HUES6 (cell line): ENCODE results near the gene TEPSIN.

Experiments used
- H3K27ac ChIP-seq: 2 replicates; pipeline ENCODE4 v1.7.0; 2013; ENCODE audit warnings: low read depth, mild to moderate bottlenecking, low read length, inconsistent platforms
- H3K27me3 ChIP-seq: 2 replicates; pipeline ENCODE4 v1.6.1; 2013; ENCODE audit warnings: low read length; ENCODE audit not compliant: control insufficient read depth, insufficient read depth
- H3K36me3 ChIP-seq: 2 replicates; pipeline ENCODE4 v1.6.1; 2013; ENCODE audit warnings: low read length; ENCODE audit not compliant: control insufficient read depth, insufficient read depth
- H3K4me1 ChIP-seq: 2 replicates; pipeline ENCODE4 v1.6.1; 2013; ENCODE audit warnings: low read length; ENCODE audit not compliant: control insufficient read depth, insufficient read depth
- H3K4me3 ChIP-seq: 2 replicates; pipeline ENCODE4 v1.5.1; 2013; ENCODE audit warnings: low read depth, low read length
- H3K9ac ChIP-seq: one replicate; pipeline ENCODE4 v1.6.1; 2013; ENCODE audit warnings: mild to moderate bottlenecking, low read length
- H3K9me3 ChIP-seq: 2 replicates; pipeline ENCODE4 v1.6.1; 2013; ENCODE audit warnings: low read depth, low read length; ENCODE audit not compliant: control insufficient read depth, insufficient read depth

The TEPSIN gene

GRCh38 chr17:81279278-81280275, 40.7 kb upstream of the TEPSIN start:
- H3K9me3 ChIP-seq = no peaks in the 10 kb centered on the region
- H3K27ac ChIP-seq = no peak overlapping the region
- H3K36me3 ChIP-seq = peaks cover 53% of the 10 kb centered on the region
- H3K27me3 ChIP-seq = no peaks in the 10 kb centered on the region
- H3K4me3 ChIP-seq = no peak overlapping the region
- no peaks in the 10 kb centered on the region for H3K4me1 ChIP-seq
- H3K9ac ChIP-seq = no peak overlapping the region

GRCh38 chr17:81278831-81279230, 40.0 kb upstream of the TEPSIN start:
- Histone ChIP-seq H3K9me3 (no peaks in the 10 kb centered on the region), H3K4me3 (no peak overlapping the region), H3K9ac (no peak overlapping the region), H3K4me1 (no peaks in the 10 kb centered on the region), H3K27ac (no peak overlapping the region), H3K27me3 (no peaks in the 10 kb centered on the region), H3K36me3 (peaks cover 59% of the 10 kb centered on the region)

- Histone ChIP-seq H3K27me3 (no peaks in the 10 kb centered on the region), H3K9ac (no peak overlapping the region), H3K27ac (no peak overlapping the region), H3K4me1 (no peaks in the 10 kb centered on the region), H3K9me3 (no peaks in the 10 kb centered on the region), H3K36me3 (peaks cover 66% of the 10 kb centered on the region), H3K4me3 (no peak overlapping the region)
These were observed 39.3 kb upstream of the TEPSIN start for GRCh38 chr17:81277946-81278693.

GRCh38 chr17:81277421-81277820, 38.6 kb upstream of the TEPSIN start:
- H3K9me3 ChIP-seq = no peaks in the 10 kb centered on the region
- H3K27me3 ChIP-seq = no peaks in the 10 kb centered on the region
- no peak overlapping the region for H3K4me3 ChIP-seq
- H3K9ac ChIP-seq = no peak overlapping the region
- no peaks in the 10 kb centered on the region for H3K4me1 ChIP-seq
- peaks cover 73% of the 10 kb centered on the region for H3K36me3 ChIP-seq
- H3K27ac ChIP-seq = no peak overlapping the region

- no peaks in the 10 kb centered on the region for H3K27me3 ChIP-seq
- H3K4me3 ChIP-seq = no peak overlapping the region
- H3K27ac ChIP-seq = no peak overlapping the region
- no peaks in the 10 kb centered on the region for H3K9me3 ChIP-seq
- no peaks in the 10 kb centered on the region for H3K4me1 ChIP-seq
- peaks cover 71% of the 10 kb centered on the region for H3K36me3 ChIP-seq
- no peak overlapping the region for H3K9ac ChIP-seq
These were observed 37.9 kb upstream of the TEPSIN start for GRCh38 chr17:81276781-81277180.

- Histone ChIP-seq H3K4me1 (no peaks in the 10 kb centered on the region), H3K27ac (no peak overlapping the region), H3K9me3 (no peaks in the 10 kb centered on the region), H3K4me3 (no peak overlapping the region), H3K36me3 (peaks cover 74% of the 10 kb centered on the region), H3K27me3 (no peaks in the 10 kb centered on the region), H3K9ac (no peak overlapping the region)
These were observed 35.6 kb upstream of the TEPSIN start for GRCh38 chr17:81274471-81274855.

- Histone ChIP-seq H3K27me3 (no peaks in the 10 kb centered on the region), H3K4me1 (no peaks in the 10 kb centered on the region), H3K36me3 (peaks cover 73% of the 10 kb centered on the region), H3K27ac (no peak overlapping the region), H3K9ac (peak overlapping the region; percentile 26), H3K4me3 (no peak overlapping the region), H3K9me3 (no peaks in the 10 kb centered on the region)
These were observed 35.0 kb upstream of the TEPSIN start for GRCh38 chr17:81273698-81274470.

- no peaks in the 10 kb centered on the region for H3K9me3 ChIP-seq
- H3K27ac ChIP-seq = no peak overlapping the region
- no peaks in the 10 kb centered on the region for H3K4me1 ChIP-seq
- no peaks in the 10 kb centered on the region for H3K27me3 ChIP-seq
- H3K4me3 ChIP-seq = no peak overlapping the region
- peaks cover 71% of the 10 kb centered on the region for H3K36me3 ChIP-seq
- no peak overlapping the region for H3K9ac ChIP-seq
These were observed 33.8 kb upstream of the TEPSIN start for GRCh38 chr17:81272616-81273015.

- Histone ChIP-seq H3K4me3 (no peak overlapping the region), H3K4me1 (no peaks in the 10 kb centered on the region), H3K9me3 (no peaks in the 10 kb centered on the region), H3K36me3 (peaks cover 64% of the 10 kb centered on the region), H3K27me3 (no peaks in the 10 kb centered on the region), H3K9ac (no peak overlapping the region), H3K27ac (no peak overlapping the region)
These were observed 32.4 kb upstream of the TEPSIN start for GRCh38 chr17:81271226-81271625.

GRCh38 chr17:81270279-81270678, 31.4 kb upstream of the TEPSIN start:
- Histone ChIP-seq H3K4me1 (no peaks in the 10 kb centered on the region), H3K27me3 (no peaks in the 10 kb centered on the region), H3K9me3 (no peaks in the 10 kb centered on the region), H3K9ac (no peak overlapping the region), H3K27ac (no peak overlapping the region), H3K36me3 (peaks cover 64% of the 10 kb centered on the region), H3K4me3 (no peak overlapping the region)
